ENCODE measurements around the gene MEGF11.

The MEGF11 gene

DNA sequence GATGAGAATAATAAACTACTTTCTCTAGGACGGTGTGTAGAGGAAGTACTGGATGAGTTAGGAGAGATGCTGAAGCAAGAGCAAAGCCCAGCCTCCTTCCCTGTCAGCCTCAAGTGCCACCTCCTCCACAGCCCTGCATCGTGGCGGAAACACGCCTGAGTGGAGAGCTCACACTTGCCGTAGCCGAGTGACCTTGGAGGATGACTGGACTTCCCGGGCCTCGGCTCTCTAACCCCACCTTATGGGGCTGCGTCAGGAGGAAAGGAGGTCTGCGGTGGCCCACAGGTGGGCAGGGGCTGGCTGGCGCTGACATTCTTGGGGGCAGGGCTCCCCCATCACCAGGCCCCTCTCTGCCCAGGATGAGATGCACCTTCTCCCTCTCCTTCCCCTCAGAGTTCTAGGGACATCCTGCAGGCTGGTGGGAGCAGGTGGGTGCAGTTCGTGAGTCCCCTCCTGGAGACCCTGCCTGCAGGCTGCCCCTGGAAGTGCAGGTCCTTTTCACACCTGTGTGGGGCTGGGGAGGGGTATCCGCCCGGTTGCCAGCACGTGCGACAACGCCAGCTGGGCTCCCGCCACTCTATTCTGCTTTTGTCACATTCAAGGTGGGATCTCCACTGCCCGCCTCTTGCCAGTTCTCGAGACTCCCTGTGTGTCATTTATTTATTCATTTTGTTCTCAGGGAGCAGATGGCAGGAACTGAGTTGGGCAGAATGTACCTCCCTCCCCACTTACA lies 175.2 kb downstream of the MEGF11 start:
- DNase-seq: no peak

DNA sequence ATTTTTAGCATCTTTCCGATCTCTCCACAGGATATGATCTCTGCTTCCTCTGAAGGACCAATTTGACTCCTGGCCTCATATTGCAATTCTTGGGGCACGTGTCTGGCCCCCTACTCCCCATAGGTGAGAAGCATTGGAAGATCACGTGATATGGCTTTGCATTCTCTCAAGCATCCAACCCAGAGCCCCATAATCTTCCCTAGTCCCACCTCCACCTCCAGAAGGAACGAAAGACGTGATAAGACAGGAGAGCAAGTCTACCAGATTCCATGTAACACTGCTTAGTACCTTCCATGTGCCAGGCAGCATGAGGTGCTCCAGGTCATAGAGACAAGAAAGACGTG lies 176.3 kb downstream of the MEGF11 start:
- no peak for DNase-seq

DNA sequence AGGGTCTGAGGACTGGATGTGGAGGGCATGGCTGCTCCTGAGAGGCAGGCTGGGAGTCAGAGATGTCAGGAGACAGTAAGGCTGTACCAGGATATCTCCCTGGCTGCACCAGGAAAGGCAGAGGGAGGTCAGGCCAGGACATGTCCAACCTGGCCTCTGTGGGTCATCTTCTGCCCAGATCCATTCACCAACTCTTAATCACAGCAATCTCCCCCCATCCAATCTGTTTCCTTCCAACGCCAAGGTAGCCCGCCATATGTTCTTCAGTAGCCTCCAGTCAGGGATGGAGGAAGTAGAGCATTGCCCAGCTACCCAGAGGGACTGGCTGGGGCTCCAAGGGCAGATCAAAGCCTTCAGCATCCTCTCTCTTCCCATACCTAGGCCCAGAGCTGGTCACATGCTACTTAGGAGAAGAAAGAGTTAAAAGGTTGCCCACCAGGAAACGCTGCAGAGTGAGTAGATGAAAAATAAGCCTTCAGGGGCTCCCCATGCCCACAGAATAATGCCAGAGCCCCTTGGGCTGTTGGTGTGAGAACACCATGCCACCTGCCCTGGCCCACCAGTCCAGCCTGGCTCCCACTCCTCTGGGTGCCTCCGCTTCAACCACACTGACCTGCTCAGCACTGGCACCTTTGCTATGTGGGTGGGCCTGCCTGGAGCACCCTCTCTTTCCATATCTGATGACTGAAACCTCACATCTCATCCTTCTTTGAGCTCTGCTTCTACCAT lies 176.8 kb downstream of the MEGF11 start:
- no peak for DNase-seq

- no peak for DNase-seq
Observed at GRCh38 chr15:66075947-66076346, 177.6 kb downstream of the MEGF11 start.

GRCh38 chr15:66072616-66073361 lies 180.8 kb downstream of the MEGF11 start:
- no peak for DNase-seq

DNA sequence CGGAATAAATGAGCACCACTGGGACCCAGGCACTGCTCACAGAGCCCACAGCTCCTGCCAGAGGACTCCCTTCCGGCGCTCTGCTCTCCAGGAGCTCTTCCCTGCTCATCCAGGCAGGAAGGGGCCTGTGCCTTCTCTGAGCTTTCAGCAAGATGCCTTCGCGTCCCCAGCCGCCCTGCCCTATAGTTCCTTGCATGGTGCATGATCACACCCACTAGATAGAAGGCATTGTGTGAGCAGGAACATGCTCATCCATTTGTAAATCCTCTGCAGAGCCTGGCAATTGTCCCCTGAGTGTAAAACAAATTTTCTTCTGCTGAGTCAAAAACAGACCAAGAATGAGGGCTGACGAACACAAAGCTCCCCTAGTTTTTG lies 181.6 kb downstream of the MEGF11 start:
- no peak for DNase-seq

GRCh38 chr15:66071160-66071920 lies 182.2 kb downstream of the MEGF11 start:
- DNase-seq: no peak

DNA sequence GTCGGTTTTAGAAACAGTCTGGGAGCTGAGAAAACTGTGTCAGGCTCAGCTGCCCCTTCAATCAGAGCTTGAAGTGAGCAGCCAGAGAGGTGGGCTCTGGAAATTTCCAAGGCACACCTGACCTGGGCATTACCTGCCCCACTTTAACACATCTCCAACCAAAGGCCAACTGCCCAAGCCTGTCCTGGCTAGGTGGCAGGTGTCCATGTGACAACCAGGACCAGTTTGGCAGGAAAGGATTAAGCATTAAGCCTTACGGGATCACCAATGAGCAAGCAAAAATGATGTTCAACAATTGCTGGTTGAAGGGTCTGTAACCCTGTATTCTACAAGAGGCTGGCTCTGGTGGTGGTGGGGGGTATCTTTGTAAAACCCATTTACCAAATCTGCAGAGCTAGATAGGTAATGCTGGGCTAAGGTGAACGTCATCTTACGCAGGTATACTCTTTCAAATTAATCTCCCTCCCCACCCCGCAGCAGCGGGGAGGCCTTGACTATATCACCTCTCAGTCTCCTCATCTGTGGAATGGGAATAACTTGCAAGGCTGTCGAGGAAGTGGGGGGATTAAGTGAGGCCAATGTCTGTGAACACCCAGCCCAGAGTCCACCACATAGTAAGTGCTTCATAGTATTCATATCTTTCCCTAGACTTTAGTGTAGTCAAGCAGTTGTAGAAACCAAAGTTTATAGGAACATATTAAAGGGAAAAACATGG lies 183.2 kb downstream of the MEGF11 start:
- DNase-seq: no peak

GRCh38 chr15:66069751-66070150 lies 183.8 kb downstream of the MEGF11 start:
- DNase-seq: no peak

DNA sequence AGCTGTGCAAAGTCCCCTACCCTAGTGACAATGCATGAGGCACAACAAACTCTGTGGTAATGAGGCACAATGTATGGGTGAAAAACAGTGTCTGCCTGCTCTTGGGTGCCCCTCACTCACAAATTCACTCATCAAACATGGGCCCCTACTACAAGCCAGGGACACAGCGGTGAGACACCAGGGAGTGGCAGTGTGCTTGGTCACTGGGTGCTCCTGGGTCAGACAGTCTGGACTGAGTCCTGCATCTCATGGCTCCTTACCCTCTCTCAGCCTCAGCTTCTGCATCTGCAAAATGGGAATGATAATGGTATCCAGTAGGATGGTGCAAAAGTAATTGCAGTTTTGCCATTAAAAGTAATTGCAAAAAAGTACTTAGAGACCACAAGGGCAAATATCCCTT lies 184.7 kb downstream of the MEGF11 start:
- no peak for DNase-seq

GRCh38 chr15:66067687-66068086 lies 185.9 kb downstream of the MEGF11 start:
- no peak for DNase-seq

GRCh38 chr15:66066481-66066880 lies 187.1 kb downstream of the MEGF11 start:
- DNase-seq: no peak

- no peak for DNase-seq
Observed at GRCh38 chr15:66066005-66066404, 187.5 kb downstream of the MEGF11 start.

DNA sequence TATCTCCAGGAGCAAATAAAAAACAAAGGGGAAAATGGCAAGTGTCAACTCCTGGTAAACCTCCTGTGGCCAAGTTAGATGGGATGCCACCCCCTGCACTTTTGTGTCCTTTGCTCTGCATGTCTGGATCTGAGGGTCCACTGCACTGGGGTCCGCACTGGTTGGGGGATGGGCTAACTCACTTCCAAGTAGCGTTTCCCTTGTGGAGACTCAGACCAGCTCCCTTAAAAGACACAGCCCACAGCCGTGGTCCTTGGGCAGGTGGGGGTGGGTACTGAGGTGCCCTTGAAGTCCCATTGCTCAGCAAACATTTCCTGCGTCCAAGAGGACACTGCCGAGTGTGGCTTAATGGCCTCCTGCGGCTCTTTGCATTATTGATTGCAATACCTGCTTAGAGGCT lies 188.2 kb downstream of the MEGF11 start:
- no peak for DNase-seq

DNA sequence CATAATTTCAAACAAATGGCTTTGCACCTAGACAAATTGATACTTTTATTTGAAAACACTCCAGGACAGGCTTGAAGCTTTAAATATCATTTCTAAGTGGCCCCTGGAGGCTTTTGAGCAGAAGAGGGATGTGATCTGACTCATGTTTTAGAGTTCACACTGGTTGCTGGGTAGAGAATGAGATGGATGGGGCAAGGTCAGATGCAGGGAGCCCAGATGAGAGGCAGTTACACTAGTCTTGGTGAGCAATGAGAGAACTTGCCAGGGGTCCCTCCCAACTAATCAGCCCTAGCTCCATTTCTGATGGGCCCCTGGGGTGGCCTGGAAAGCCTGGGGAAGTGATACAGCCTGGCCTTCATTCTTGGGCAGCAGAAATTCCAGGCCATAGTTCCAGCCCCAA lies 190.4 kb downstream of the MEGF11 start:
- DNase-seq: no peak

- DNase-seq: no peak
Observed at GRCh38 chr15:66057089-66057488, 196.5 kb downstream of the MEGF11 start.

GRCh38 chr15:66053991-66054390 lies 199.6 kb downstream of the MEGF11 start:
- no peak for DNase-seq

GRCh38 chr15:66051833-66052232 lies 201.7 kb downstream of the MEGF11 start:
- DNase-seq: no peak

- DNase-seq: no peak
Observed at GRCh38 chr15:66050264-66050663, 203.3 kb downstream of the MEGF11 start.

DNA sequence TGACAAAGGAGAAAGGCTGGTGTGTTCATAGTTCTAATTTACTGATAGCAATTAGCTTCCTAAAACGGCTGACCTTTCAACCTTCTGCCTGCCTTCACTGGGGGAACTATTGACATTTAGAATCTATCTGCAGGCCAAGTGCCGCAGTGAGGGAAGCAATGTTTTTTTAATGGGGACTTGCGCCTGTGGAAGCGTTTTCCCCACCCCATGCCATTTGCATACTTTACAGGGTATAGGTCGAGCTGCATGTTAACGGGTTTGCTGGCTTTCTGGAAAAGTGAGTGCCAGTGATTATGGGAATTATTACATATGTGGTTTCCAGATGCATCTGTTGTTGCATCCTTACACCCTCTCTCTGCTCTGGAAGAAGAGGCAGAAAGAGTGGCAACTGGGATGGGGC lies 204.2 kb downstream of the MEGF11 start:
- no peak for DNase-seq

DNA sequence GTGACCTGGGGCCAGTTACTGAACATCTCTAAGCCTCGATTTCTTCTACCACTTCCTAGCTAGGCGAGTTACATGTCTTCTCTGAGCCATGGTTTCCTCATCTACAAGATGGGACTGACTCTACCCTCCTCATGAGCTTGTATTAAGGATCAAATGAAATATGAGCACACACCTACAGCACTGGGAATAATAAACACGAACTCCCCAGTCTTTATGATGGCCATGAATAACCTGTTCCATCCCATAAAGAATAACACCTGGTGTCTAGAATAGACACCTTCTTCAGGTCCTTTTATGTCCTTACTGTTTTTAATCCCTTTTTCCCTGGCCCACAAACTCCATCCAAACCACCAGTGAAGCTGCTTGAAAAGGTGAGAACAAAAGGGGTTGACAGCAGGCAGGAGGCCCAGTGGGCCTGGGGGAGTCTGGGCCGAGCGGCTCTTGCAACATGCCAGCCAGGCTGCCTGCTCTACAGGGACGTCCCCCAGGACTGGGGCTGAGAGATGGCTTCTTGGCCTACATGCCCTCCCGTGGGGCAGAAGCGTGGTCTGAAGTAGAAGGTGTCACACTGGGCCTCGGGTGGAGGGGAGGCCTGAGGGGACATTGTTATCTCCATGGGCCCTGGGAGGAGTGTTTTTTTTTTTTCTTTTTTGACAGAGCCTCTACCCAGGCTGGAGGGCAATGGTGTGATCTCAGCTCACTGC lies 206.1 kb downstream of the MEGF11 start:
- no peak for DNase-seq

GRCh38 chr15:66046751-66047150 lies 206.8 kb downstream of the MEGF11 start:
- DNase-seq: no peak

Data from activated CD8-positive, alpha-beta memory T cell treated with anti-CD3 and anti-CD28 coated beads for 24 hours (primary cell).